B cell (primary cell): ENCODE results near the gene GGCX. TPM values are rescaled to one million over a fixed set of nuclear protein-coding genes. Genes with fewer than 3 reads are reported as not detected.
A peak's percentile ranks its signal among the peaks of the same experiment; 100 is the strongest.

Experiments used
- ATAC-seq: fragments of 200-7000 bp; cut with Tn5 transposase; one replicate; pipeline ENCODE4 v1.10.0; 2021; ENCODE audit warnings: low read depth, mild to moderate bottlenecking, moderate number of reproducible peaks, moderate library complexity
- CTCF ChIA-PET: fragments of 350-600 bp; sonication (Branson Sonifier 250); formaldehyde crosslinking; loops from one replicate; lab custom pipeline; 2021; ENCODE audit warnings: antibody characterized with exemption, inconsistent platforms; lab: Charles Lee
- POLR2A ChIA-PET: fragments of 350-600 bp; sonication (Branson Sonifier 250); formaldehyde crosslinking; loops from one replicate; lab custom pipeline; 2021; ENCODE audit warnings: antibody characterized with exemption; lab: Charles Lee
- DNase-seq: peaks from one replicate; pipeline ENCODE4 v3.0.0; 2013
- H2AFZ ChIP-seq: 2 replicates; pipeline ENCODE4 v1.6.1; 2012; ENCODE audit warnings: mild to moderate bottlenecking, low read depth, low read length; ENCODE audit not compliant: insufficient read depth, poor library complexity, severe bottlenecking
- H3K27ac ChIP-seq, 2 donors: 1 replicate in 1 of 2; 2 replicates in 1 of 2; pipeline ENCODE4 v1.5.1; 2012 to 2013; ENCODE audit warnings: low read length in 2 of 2, mild to moderate bottlenecking in 2 of 2, moderate library complexity in 1 of 2
- H3K27me3 ChIP-seq, 4 experiments: fragments of 200-600 bp in 1 of 4; sonication (generic) in 1 of 4; replicated peaks in 1 of 4; 1 replicate in 2 of 4; 2 replicates in 2 of 4; pipeline versions ENCODE4 v1.6.1 to v1.7.0; 2013 to 2016; ENCODE audit warnings: low read length in 3 of 4, mild to moderate bottlenecking in 2 of 4, mixed read lengths in 1 of 4, moderate library complexity in 1 of 4; ENCODE audit not compliant: insufficient read depth in 4 of 4, control insufficient read depth in 3 of 4; ENCODE audit errors: control extremely low read depth in 1 of 4
- H3K36me3 ChIP-seq, 2 experiments: replicated peaks in 1 of 2; 1 replicate in 1 of 2; 2 replicates in 1 of 2; pipeline versions ENCODE4 v1.6.1 to v1.7.1; 2013; ENCODE audit warnings: low read length in 1 of 2; ENCODE audit not compliant: insufficient read depth in 2 of 2, control insufficient read depth in 1 of 2; ENCODE audit errors: control extremely low read depth in 1 of 2, extremely low read depth in 1 of 2
- H3K4me1 ChIP-seq, 2 donors: fragments of 200-600 bp in 1 of 2; sonication (generic) in 1 of 2; 1 replicate in 1 of 2; 2 replicates in 1 of 2; pipeline versions ENCODE4 v1.5.1 to v1.6.1; 2013 to 2017; ENCODE audit warnings: low read length in 2 of 2; ENCODE audit not compliant: control insufficient read depth in 2 of 2, insufficient read depth in 2 of 2
- H3K4me2 ChIP-seq: replicated peaks from 2 replicates; pipeline ENCODE3; 2012; ENCODE audit warnings: mild to moderate bottlenecking, low read depth, low read length; ENCODE audit not compliant: poor library complexity, severe bottlenecking
- H3K4me3 ChIP-seq, 5 experiments: fragments of 200-600 bp in 1 of 5; sonication (generic) in 1 of 5; 1 replicate in 3 of 5; 2 replicates in 2 of 5; pipeline versions ENCODE4 v1.5.1 to v1.7.0; 2011 to 2016; ENCODE audit warnings: low read length in 4 of 5, mild to moderate bottlenecking in 4 of 5, low read depth in 2 of 5, control low read depth in 1 of 5, moderate library complexity in 1 of 5; ENCODE audit not compliant: insufficient read depth in 1 of 5; ENCODE audit errors: control extremely low read depth in 1 of 5, extremely low read depth in 1 of 5
- H3K79me2 ChIP-seq: fragments of 200-600 bp; sonication (generic); one replicate; pipeline ENCODE4 v1.6.0; 2016; ENCODE audit warnings: low read length; ENCODE audit not compliant: control insufficient read depth, insufficient read depth
- H3K9ac ChIP-seq: fragments of 200-600 bp; sonication (generic); 2 replicates; pipeline ENCODE4 v1.6.1; 2017; ENCODE audit warnings: mild to moderate bottlenecking, low read length, moderate library complexity
- H3K9me3 ChIP-seq, 3 donors: one replicate each; pipeline versions ENCODE4 v1.6.1 to v1.7.1; 2013; ENCODE audit warnings: low read length in 2 of 3; ENCODE audit not compliant: control insufficient read depth in 2 of 3, insufficient read depth in 1 of 3; ENCODE audit errors: control extremely low read depth in 1 of 3
- H4K20me1 ChIP-seq: 2 replicates; pipeline ENCODE4 v1.6.0; 2012; ENCODE audit warnings: mild to moderate bottlenecking, low read length; ENCODE audit not compliant: insufficient read depth, control insufficient read depth, poor library complexity, severe bottlenecking
- H3K27ac Mint-ChIP-seq: one replicate; pipeline ENCODE4 v1.8.0; 2021; ENCODE audit warnings: mixed read lengths
- H3K27me3 Mint-ChIP-seq: one replicate; pipeline ENCODE4 v1.8.0; 2021; ENCODE audit warnings: mixed read lengths
- H3K4me1 Mint-ChIP-seq: one replicate; pipeline ENCODE4 v1.8.0; 2021; ENCODE audit warnings: mixed read lengths
- H3K4me3 Mint-ChIP-seq: one replicate; pipeline ENCODE4 v1.8.0; 2021; ENCODE audit warnings: mixed read lengths
- H3K9me3 Mint-ChIP-seq: one replicate; pipeline ENCODE4 v1.8.0; 2022; ENCODE audit warnings: mixed read lengths; ENCODE audit not compliant: insufficient read depth
- CTCF ChIP-seq: fragments of 200-600 bp; IDR thresholded peaks from one replicate; pipeline ENCODE4 v1.8.0; 2022; ENCODE audit warnings: antibody characterized with exemption, mild to moderate bottlenecking
- EZH2 ChIP-seq: IDR thresholded peaks from 2 replicates; pipeline ENCODE4 v1.6.1; 2012; ENCODE audit warnings: borderline replicate concordance, low read depth, mild to moderate bottlenecking, moderate library complexity, low read length; ENCODE audit not compliant: insufficient read depth, poor library complexity, severe bottlenecking
- WGBS: methylation state at CpG from one replicate; pipeline ENCODE4 v1.1.5; 2013; ENCODE audit warnings: missing lambda C conversion rate; ENCODE audit not compliant: insufficient coverage; 5-methylcytosine and 5-hydroxymethylcytosine counted together
- intact Hi-C: fragments of 100-400 bp; cut with micrococcal nuclease; formaldehyde crosslinking; loops from one replicate; pipeline ENCODE4 v1.10.0; 2022
- polyA plus RNA-seq: library from polyadenylated mRNA; depleted of rRNA; stranded (reverse); fragments of >200 nt; gene quantifications from 2 replicates; pipeline ENCODE4 v1.2.3, GENCODE V29; 2012
- total RNA-seq, 2 donors: library from RNA; stranded (reverse); fragments of 120-200 nt in 1 of 2; gene quantifications; 1 replicate in 1 of 2; 2 replicates in 1 of 2; pipeline versions ENCODE4 v1.2.3 to v1.2.4, GENCODE V29; 2013 to 2022

The GGCX gene
- total and polyA plus RNA-seq, 2 donors (not counting 1 experiment from before 2014, with no cell fraction given): 23.5 to 36.8 TPM

GRCh38 chr2:85607268-85608215 lies 46.2 kb upstream of the GGCX start:
- CTCF ChIA-PET: no interaction called here
- Histone ChIP-seq H4K20me1 (peaks cover 34% of the 10 kb centered on the region), H3K4me2 (no peak overlapping the region), H3K9me3 (no peaks in the 10 kb centered on the region), H3K4me1 (peaks cover 19 to 33% of the 10 kb centered on the region in 2 donors), H3K4me3 (no peak overlapping the region), H3K27me3 (no peaks in the 10 kb centered on the region), H2AFZ (no peak overlapping the region), H3K79me2 (peaks cover 34% of the 10 kb centered on the region), H3K27ac (peak overlapping the region in 1 of 2 donors; percentile 19), H3K9ac (no peak overlapping the region), H3K36me3 (peaks cover 0 to 28% of the 10 kb centered on the region in 2 experiments)
- Mint-ChIP-seq H3K9me3 (no peaks in the 10 kb centered on the region), H3K4me3 (no peak overlapping the region), H3K27me3 (no peaks in the 10 kb centered on the region), H3K27ac (peak overlapping the region; percentile 11), H3K4me1 (peaks cover 46% of the 10 kb centered on the region)
- ATAC-seq (no peak), DNase-seq (no peak)
- POLR2A ChIA-PET: interaction anchor here (0.6 to 0.7 kb wide), 2 partner anchors 32 to 275 kb away, joined by 3 to 5 read pairs; no protein-coding TSS in a partner anchor
- WGBS: 100% methylated on average over 4 of the region's 9 CpGs
- intact Hi-C loops: no loop called here
- no peak for TF ChIP-seq EZH2
- TF ChIP-seq CTCF: no peak

- Mint-ChIP-seq H3K27ac (no peak overlapping the region), H3K27me3 (no peaks in the 10 kb centered on the region), H3K4me1 (peaks cover 49% of the 10 kb centered on the region), H3K9me3 (no peaks in the 10 kb centered on the region), H3K4me3 (no peak overlapping the region)
- CTCF ChIA-PET: no interaction called here
- POLR2A ChIA-PET: interaction anchor here (0.7 to 1.1 kb wide), 2 partner anchors 10 to 134 kb away, joined by 4 to 5 read pairs; partner anchors contain the start of gene USP39
- no peak for ATAC-seq
- Histone ChIP-seq H3K27ac (no peak overlapping the region), H3K9me3 (no peaks in the 10 kb centered on the region), H4K20me1 (peaks cover 34% of the 10 kb centered on the region), H3K9ac (no peak overlapping the region), H3K4me1 (peaks cover 22 to 32% of the 10 kb centered on the region in 2 donors), H3K4me3 (no peak overlapping the region), H3K79me2 (peaks cover 26% of the 10 kb centered on the region), H3K36me3 (peaks cover 0 to 28% of the 10 kb centered on the region in 2 experiments), H2AFZ (no peak overlapping the region), H3K4me2 (no peak overlapping the region), H3K27me3 (no peaks in the 10 kb centered on the region)
- 97% methylated on average over 6 of the region's 7 CpGs for WGBS
- intact Hi-C loops: no loop called here
- no peak for DNase-seq
- TF ChIP-seq CTCF (no peak), EZH2 (no peak)
Measured at GRCh38 chr2:85606116-85606455, 44.8 kb upstream of the GGCX start.
